Loucy (cell line): ENCODE measurements around the gene GMEB2.
"Not testable (repeated sequence)": the region's sequence is repeated elsewhere in the genome, so short reads cannot be mapped to it uniquely, and the experiment has no call there.

ENCODE experiments used
- H2AFZ ChIP-seq: fragments of 200-600 bp; sonication (generic); 2 replicates; pipeline ENCODE4 v1.6.0; 2016; ENCODE audit warnings: antibody characterized with exemption, mild to moderate bottlenecking, low read length, moderate library complexity
- H3F3A ChIP-seq: fragments of 200-600 bp; 2 replicates; pipeline ENCODE4 v1.6.0; 2016; ENCODE audit warnings: antibody characterized with exemption, low read depth, mild to moderate bottlenecking
- H3K27me3 ChIP-seq: fragments of 200-600 bp; sonication (generic); 2 replicates; pipeline ENCODE4 v1.6.1; 2014; ENCODE audit warnings: low read length, mild to moderate bottlenecking; ENCODE audit not compliant: insufficient read depth, poor library complexity, severe bottlenecking
- H3K36me3 ChIP-seq: fragments of 200-600 bp; sonication (generic); 2 replicates; pipeline ENCODE4 v1.6.1; 2016; ENCODE audit warnings: low read length; ENCODE audit not compliant: insufficient read depth
- H3K4me1 ChIP-seq: fragments of 200-600 bp; sonication (generic); 2 replicates; pipeline ENCODE4 v1.5.1; 2014; ENCODE audit warnings: low read length, mild to moderate bottlenecking; ENCODE audit not compliant: insufficient read depth, poor library complexity, severe bottlenecking
- H3K4me2 ChIP-seq: fragments of 200-600 bp; sonication (generic); 2 replicates; pipeline ENCODE4 v1.6.0; 2014; ENCODE audit warnings: antibody characterized with exemption, low read length, low read depth, mild to moderate bottlenecking; ENCODE audit not compliant: poor library complexity, severe bottlenecking
- H3K4me3 ChIP-seq: fragments of 200-600 bp; sonication (generic); 2 replicates; pipeline ENCODE4 v1.5.1; 2014; ENCODE audit warnings: low read length, mild to moderate bottlenecking, mixed read lengths; ENCODE audit not compliant: poor library complexity, severe bottlenecking
- H3K79me2 ChIP-seq: fragments of 200-600 bp; sonication (generic); 2 replicates; pipeline ENCODE4 v1.6.1; 2014; ENCODE audit warnings: low read length; ENCODE audit not compliant: insufficient read depth
- H3K9ac ChIP-seq: fragments of 200-600 bp; sonication (generic); 2 replicates; pipeline ENCODE4 v1.6.0; 2014; ENCODE audit warnings: mild to moderate bottlenecking, low read depth, low read length, moderate library complexity; ENCODE audit not compliant: poor library complexity, severe bottlenecking
- H3K9me2 ChIP-seq: fragments of 200-600 bp; sonication (generic); replicated peaks from 2 replicates; pipeline ENCODE4 v1.6.1; 2016; ENCODE audit warnings: low read depth, low read length, mixed read lengths
- H3K9me3 ChIP-seq: fragments of 200-600 bp; sonication (generic); 2 replicates; pipeline ENCODE4 v1.6.1; 2014; ENCODE audit warnings: mild to moderate bottlenecking, antibody characterized with exemption, low read length, low read depth; ENCODE audit not compliant: insufficient read depth
- H4K20me1 ChIP-seq: fragments of 200-600 bp; sonication (generic); 2 replicates; pipeline ENCODE4 v1.6.0; 2014; ENCODE audit warnings: antibody characterized with exemption, low read length, mild to moderate bottlenecking; ENCODE audit not compliant: insufficient read depth, poor library complexity, severe bottlenecking
- CTCF ChIP-seq: fragments of 200-600 bp; sonication (generic); conservative IDR thresholded peaks from 2 replicates; pipeline ENCODE4 v1.5.1; 2014; ENCODE audit warnings: mild to moderate bottlenecking, antibody characterized with exemption, low read length
- EZH2phosphoT487 ChIP-seq: fragments of 200-600 bp; IDR thresholded peaks from 2 replicates; pipeline ENCODE4 v1.6.1; 2018; ENCODE audit warnings: antibody characterized with exemption, mild to moderate bottlenecking, moderate library complexity, borderline replicate concordance

Gene GMEB2

DNA sequence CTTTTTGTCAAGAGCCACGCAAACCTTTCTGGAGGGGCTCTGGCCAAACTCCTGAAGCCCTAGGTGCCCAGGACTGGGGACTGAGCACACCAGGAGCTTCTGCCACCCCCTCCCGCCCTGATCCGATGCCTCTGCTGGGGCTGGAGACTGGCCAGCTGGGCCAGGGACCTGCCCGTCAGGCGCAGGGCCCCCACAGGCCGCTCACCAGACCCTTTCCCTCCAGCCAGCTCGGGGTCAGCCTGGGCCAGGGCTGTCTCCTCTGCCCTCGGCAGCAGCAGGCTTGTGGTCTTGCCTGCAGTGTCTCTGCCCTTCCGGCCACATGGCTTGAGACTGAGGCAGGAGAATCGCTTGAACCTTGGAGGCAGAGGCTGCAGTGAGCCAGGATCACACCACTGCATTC lies 45.8 kb upstream of the GMEB2 start:
- Histone ChIP-seq H3K36me3 (peaks cover 16% of the 10 kb centered on the region; the same call in 1 of the 2 replicates), H3K27me3 (no peaks in the 10 kb centered on the region), H3F3A (no peaks in the 10 kb centered on the region), H4K20me1 (no peaks in the 10 kb centered on the region), H3K4me3 (no peak overlapping the region), H3K9me3 (no peaks in the 10 kb centered on the region), H3K9me2 (no peaks in the 10 kb centered on the region), H3K79me2 (no peaks in the 10 kb centered on the region), H3K4me1 (no peaks in the 10 kb centered on the region), H3K9ac (no peak overlapping the region), H2AFZ (no peak overlapping the region), H3K4me2 (no peak overlapping the region)
- TF ChIP-seq CTCF (no peak), EZH2phosphoT487 (no peak)

- not testable (repeated sequence) for H3K27me3 ChIP-seq, H3K9me3 ChIP-seq, H2AFZ ChIP-seq, H3K9me2 ChIP-seq, H3K4me3 ChIP-seq, H3K9ac ChIP-seq, H3K79me2 ChIP-seq, H3K4me2 ChIP-seq, H4K20me1 ChIP-seq, H3K4me1 ChIP-seq, H3F3A ChIP-seq
- peaks cover 23% of the 10 kb centered on the region; the same call in 1 of the 2 replicates for H3K36me3 ChIP-seq
Measured at GRCh38 chr20:63671695-63672094, 44.8 kb upstream of the GMEB2 start.

DNA sequence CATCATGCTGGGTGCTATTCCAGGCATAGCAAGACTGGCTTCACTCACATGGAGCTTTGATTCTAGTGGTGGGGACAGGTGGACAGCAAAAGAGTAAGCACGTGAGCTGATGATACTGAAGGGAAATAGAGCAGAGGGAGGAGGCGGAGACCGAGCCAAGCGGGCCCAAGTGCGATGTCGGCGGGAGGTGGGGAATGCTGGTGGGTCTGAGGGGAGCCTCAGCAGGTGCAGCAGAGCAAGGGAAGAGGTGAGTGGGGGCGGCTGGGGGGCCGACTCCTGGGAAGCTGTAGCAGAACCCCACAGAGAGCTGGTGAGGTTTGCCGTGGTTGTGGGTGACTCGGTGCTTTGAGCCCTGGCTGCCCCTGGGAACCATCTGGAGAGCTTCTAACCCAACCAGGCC lies 41.5 kb upstream of the GMEB2 start:
- H3K4me1 ChIP-seq: no peaks in the 10 kb centered on the region
- no peaks in the 10 kb centered on the region for H3F3A ChIP-seq
- H3K9me3 ChIP-seq: no peaks in the 10 kb centered on the region
- H3K9me2 ChIP-seq: no peaks in the 10 kb centered on the region
- no peak overlapping the region for H2AFZ ChIP-seq
- H3K79me2 ChIP-seq: no peaks in the 10 kb centered on the region
- H4K20me1 ChIP-seq: no peaks in the 10 kb centered on the region
- no peaks in the 10 kb centered on the region for H3K27me3 ChIP-seq
- H3K36me3 ChIP-seq: peaks cover 26% of the 10 kb centered on the region; the same call in 1 of the 2 replicates
- no peak overlapping the region for H3K4me2 ChIP-seq
- TF ChIP-seq CTCF (no peak), EZH2phosphoT487 (no peak)
- H3K4me3 ChIP-seq: no peak overlapping the region
- no peak overlapping the region for H3K9ac ChIP-seq

GRCh38 chr20:63667858-63668257 lies 41.0 kb upstream of the GMEB2 start:
- Histone ChIP-seq H2AFZ (no peak overlapping the region), H3K4me3 (no peak overlapping the region), H3K9ac (no peak overlapping the region), H3K79me2 (0 out of 2 replicates have a peak, but pooled peaks cover 1% of the 10 kb centered on the region), H3K36me3 (peaks cover 26% of the 10 kb centered on the region; the same call in 1 of the 2 replicates), H3K27me3 (no peaks in the 10 kb centered on the region), H4K20me1 (no peaks in the 10 kb centered on the region), H3K9me2 (no peaks in the 10 kb centered on the region), H3F3A (no peaks in the 10 kb centered on the region), H3K4me1 (no peaks in the 10 kb centered on the region), H3K4me2 (no peak overlapping the region), H3K9me3 (no peaks in the 10 kb centered on the region)
- no peak for TF ChIP-seq CTCF
- no peak for TF ChIP-seq EZH2phosphoT487
